Measurements from ENCODE around the gene ADK.
"Not testable (repeated sequence)": the region's sequence is repeated elsewhere in the genome, so short reads cannot be mapped to it uniquely, and the experiment has no call there.

The ADK gene

DNA sequence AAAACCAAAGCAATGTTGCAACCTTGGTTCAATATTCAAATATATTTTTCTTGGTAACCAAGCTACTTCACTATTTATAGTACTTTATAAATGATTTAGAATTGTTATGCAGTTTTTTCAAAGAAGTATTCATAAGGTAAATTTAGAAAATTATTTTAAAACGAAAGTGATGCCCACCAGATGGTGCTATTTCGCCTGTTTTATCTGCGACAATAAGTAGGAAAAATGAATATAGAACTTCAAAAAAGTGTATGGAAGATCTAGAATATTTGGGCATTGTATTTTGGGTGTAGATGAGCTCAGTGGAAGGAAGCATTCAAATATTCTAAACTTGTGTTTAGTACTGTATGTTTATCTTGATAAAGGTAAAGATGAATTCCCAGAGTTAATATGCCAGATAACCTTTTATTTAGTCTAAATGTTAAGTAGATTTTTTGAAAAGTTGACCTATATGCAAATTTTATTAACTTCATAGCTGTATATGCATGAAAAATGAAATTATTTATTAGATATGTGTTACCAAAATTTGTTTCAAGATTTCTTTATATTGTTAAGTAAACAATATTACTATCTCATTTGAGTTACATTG, 93.2 kb downstream of the ADK start:
- DNase-seq = peak; percentile 79 to 80

DNA sequence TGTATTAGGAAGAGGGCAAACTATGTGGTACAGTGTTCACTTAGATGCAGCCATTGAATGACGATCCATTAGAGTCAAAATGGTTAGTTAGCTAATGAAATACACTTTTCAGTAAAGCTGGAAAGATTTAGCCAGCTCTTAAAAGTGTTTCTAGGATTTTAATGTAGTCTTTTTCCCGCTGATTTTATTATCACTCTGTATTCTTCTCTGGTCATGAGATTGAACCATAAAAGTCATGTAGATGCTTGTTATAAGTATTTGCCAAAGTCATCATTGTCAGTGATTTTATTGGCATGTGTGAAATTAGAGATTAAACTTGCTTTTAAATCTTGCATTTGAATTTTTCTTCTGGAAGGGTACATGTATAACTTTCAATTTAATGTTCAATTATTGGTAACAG, 93.8 kb downstream of the ADK start:
- no peak for DNase-seq

DNA sequence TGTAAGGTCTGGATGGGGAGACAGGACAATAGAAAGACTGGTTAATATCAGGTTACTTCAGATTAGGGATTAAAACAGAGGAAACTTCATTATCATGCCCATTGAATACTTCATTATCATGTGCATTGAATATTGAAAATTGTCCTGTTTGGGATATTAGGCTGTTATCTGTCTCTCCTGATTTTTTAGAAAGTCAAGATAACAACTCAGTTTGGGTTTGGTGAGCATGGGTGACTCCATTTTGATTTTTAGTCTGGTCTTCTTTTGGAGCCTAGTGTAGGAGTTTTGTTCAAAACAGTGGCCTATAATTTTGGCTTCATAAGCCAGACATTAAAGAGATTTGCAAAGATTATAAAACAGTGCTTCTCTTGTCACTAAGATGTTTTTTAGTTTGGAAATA, 95.5 kb downstream of the ADK start:
- DNase-seq = no peak

DNA sequence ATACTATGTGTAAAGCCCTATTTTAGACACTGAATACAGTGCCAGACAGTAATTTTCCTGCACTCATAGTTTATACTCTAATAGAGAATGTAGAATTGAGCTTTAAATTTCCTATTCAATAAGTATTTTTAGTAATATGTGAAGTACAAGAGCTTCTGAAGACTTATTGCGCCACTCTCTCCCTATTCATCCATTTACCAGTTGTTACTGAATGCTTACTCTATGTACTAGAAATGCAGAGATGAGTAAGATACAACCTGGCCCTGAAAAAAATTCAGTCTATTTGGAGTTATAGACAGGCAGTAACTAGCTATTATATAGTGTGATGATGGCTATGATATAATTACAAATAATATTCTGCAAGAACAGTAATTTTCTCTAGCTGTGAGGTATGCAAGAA, 98.8 kb downstream of the ADK start:
- DNase-seq = no peak

DNA sequence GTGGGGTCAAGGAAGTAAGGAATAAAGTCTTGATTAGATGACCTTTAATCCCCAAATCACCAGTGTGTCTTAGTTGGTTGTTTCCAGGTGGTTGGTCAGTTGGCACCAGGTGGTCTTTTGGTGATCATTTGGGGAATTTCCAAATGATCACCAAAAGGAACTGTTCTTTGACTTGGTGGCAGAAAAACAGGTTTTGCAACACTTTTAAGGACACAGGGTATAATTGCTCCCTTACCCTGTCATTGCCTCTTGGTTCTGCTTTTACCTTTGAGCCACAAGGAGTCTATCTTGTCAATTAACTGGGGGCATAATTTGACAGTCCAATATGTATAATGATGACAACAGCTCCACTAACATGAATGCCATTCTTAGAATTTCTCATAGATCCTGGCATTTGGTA, 104.2 kb downstream of the ADK start:
- peak; percentile 23 to 37 for DNase-seq

DNA sequence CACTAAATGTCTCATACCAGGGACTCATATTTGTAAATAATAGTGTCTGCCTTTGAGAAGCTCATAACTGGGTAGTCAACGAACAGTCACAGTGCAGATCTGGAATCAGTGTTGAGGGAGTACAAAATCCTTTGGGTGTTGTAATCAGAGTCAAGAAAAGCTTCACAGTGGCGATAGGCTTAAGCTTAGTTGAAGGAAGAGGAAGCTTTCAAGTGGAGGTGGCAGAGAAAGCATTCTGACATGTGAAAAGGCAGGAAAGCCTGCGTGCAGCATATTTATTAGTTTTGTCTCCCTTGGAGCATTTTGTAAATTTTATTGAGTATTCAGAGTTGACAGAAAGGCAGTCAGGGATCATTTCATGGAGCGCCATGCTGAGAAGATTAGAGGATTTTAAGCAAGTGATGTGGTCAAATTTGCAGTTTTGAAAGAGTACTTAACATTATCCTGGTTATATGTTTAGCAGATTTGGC, 104.9 kb downstream of the ADK start:
- peak; percentile 79 to 88 for DNase-seq

DNA sequence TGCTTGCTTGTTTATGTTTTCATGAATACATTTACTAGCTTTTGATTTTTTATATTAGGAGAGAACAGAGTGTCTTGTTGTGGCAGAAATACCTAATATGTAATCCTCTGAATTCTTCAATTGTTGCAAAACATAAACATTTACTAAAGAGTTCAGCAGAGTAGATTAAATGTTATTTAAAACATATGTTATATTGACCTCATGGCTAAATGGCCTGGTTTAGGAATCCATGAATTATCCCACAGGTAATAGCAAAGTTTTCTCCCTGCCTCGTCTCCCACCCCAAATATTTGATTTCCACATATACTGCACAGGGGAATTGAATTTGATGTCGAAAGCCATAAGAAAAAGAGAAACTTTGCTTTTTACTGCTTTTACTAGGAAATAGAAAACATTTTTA, 111.8 kb downstream of the ADK start:
- no peak for DNase-seq

DNA sequence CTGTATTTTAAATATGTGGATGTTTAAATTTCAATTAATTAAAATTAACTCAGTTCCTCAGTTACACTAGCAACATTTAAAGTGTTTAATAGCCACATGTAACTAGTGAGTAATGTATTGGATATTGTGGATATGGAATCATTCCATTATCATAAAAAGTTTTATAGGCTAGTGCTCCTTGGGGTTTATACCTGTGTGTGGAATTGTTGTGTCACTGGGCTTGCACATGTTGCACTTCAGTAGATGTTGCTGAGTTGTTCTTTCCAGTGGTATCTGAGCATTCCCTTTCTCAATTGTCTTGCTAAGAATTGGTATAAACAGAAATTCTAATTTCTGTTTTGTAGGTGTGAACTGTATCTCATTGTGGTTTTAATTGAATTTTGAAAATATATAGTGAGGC, 113.0 kb downstream of the ADK start:
- DNase-seq = no peak

DNA sequence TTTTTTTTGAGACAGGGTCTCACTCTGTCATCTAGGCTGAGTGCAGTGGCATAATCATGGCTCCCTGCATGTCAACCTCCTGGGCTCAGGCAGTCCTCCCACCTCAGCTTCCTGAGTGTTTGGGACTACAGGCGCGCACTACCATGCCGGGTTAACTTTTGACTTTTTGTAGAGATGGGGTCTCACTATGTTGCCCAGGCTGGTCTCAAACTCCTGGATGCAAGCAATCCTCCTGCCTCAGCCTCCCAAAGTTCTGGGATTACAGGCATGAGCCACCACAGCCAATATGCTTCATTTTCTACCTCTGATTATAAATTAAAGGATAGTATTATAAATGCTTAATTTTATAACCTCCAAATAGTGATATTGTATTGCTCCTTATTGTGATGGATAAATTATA, 121.3 kb downstream of the ADK start:
- DNase-seq = no peak

DNA sequence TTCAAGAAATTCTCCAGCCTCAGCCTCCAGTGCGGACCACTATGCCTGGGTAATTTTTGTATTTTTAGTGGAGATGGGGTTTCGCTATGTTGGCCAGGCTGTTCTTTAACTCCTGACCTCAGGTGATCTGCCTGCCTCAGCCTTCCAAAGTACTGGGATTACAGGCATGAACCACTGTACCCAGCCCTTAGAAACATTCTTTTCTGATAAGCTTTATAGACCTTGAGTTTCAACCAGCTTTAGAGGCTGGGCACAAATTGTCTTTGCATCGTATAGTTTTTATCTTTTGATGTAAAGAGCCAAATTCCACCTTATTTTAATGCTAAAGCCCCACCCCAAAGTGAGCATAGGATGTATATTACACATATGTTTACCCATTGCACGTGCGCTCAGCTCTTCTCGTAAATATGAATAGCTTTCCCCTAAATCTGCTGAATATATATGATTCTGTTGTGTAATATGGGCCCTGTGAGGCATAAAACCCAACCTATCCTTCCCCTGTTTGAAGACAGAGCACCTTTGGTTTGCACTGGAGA, 124.8 kb downstream of the ADK start:
- DNase-seq = no peak

DNA sequence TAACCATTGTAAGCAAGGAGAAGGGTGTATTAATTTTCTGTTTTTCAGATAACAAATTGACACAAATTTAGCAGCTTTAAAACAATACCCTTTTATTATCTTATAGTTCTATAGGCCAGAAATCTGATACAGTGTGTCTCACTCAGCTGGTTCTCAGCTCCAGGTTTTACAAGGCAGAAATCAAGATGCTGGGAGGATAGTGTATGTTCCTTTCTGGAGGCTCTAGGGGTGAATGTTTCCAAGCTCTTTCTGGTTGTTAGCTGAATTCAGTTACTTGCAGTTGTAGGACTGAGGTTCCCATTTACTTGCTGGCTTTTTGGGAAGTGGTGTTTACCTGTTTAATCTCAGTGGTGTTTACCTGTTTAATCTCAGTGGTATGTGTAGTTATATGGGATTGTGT, 125.4 kb downstream of the ADK start:
- no peak for DNase-seq

DNA sequence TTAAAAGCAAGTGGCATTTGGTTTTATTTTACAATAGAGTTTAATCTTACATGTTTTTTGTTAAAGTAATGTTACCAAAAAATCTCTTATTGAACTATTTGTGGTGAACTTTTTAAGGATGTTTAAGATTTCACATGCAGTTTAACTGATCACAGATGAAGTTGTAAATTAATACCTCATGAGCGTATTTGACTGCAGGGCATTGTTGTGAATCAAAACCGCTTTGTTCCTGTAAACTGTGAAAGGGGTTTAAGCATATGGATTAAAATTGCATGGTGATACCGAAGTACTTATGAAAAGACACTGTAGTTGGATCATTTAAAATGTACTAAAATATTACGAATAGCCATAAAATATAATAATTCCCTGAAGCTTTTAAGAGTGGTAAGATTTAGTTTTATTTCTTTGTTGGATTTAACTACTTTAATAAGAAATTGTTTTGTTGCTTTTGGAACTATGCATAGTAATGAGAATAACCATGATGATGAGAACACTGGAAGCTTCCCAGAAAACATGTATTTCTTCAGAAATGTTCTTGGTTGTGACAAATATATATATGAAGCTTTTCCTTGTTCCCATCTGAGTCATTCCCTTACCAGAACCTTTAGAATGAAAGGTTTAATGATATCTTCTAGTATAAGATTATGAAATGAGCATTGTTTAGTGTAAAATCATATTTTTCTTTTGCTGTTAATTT, 131.3 kb downstream of the ADK start:
- no peak for DNase-seq

DNA sequence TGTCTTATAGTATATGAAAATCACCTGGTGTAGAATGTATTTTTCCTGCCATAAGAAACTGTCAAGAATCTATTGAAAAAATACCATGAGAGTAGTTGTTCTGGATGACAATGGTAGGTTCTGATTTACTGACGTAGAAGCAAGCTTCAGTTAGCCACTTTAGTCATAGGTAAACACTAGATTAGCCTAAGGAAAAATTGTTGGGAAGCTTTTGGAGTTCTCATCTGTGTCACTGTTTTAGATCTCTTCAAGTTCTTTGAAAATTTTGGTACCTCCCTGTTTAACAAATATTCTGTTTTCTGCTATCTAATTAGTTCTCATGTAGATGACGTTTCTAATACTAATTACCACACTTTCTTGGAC, 131.8 kb downstream of the ADK start:
- DNase-seq = no peak

DNA sequence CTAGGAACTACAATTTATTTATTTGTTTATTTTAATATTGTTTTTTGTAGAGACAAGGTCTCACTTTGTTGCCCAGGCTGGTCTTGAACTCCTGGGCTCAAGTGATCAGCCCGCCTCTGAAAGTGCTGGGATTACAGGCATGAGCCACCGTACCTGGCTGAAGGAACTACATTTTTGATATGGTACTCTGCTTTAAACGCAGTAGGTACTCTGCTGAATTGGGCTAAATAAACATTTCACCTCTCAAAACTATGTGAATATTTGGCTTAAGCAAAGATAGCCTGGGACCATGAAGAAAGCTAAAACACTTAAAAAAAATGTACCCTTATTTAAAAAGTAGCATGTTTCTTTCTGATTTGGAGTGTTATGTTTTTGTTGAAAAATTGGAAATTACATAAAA, 138.2 kb downstream of the ADK start:
- no peak for DNase-seq

DNA sequence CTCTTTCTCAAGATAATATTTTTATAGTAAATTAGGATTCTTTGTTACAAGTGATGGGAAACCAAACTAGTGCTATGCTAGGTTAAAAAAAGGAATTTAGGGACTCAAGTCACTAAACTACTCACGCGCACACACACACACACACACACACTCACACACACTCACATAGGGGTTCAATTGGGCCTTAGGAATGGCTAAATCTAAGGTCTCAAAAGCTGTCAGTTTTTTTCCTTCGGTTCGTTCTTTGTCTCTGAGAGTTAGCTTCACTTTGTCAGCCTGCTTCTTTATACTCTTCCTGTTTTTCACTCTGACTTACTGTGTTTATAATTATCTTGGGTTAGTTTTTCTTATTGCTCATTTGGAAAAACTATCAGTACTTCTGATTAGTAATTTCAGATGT, 138.9 kb downstream of the ADK start:
- peak in 1 of 2 experiments; percentile 38 for DNase-seq

DNA sequence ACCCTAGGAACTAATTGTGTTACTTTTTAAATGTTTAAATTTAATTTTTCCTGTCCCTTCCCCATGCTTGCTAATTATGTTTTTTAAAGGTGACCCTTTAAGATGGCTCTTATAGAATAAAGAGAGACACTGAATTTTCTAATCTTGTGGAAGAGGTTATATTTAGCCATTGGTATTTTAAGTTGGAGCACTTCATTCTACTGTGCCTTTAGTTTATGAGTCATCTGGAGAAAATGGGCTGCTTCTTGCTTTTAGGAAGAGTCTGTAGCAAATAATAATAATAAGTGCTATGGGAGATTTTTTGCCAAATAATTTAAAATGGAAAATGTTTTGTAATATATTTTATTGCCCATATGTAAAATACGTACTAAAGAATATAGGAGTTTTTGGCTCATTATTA, 139.7 kb downstream of the ADK start:
- DNase-seq = peak; percentile 27 to 40

DNA sequence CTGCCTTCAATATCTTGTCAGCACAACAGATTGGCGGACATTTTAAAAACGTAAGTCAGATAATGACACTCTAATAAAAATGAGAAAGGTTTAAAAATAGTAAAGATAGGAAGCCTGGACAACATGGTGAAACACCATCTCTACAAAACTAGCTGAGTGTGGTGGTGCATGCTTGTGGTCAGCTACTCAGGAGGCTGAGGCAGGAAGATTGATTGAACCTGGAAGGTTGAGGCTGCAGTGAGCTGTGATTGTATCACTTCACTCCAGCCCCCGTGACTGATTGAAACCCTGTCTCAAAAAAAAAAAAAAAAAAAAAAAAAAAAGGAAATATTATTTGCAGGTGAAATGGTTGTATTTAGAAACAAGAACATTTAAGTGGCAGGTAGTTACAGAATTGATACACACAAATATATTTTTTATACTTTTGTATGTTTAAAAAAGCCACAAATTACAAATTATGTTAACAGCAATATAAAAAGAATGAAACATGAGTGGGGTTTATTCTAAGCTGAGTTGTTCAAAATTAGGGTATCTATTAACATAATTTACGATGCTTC, 141.9 kb downstream of the ADK start:
- no peak for DNase-seq

DNA sequence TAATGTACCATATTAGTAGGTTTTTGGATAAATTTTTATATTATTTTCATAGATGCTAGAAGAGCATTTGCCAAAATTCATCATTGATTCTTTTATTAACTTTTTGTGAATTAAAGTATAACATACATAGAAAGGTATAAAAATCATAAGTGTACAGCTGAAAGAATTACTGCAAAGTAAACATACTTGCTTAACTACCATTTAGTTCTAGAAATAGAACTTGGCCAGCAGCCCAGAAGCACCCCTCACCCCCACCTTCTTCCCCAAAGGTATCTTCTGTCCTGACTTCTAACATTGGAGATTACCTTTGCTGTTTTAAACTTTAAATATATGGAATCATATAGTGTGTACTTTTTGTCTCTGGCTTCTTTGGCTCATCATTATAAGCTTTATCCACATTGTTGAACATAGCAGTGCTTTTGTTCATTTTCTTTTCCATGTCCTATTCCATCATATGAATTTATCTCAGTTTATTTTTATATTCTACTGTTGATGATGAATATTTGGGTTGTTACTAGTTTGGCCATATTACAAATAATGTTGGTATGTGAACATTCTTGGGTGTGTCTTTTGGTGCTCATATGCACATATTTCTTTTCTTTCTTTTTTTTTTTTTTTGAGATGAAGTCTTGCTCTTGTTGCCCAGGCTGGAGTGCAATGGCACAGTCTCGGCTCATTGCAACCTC, 142.8 kb downstream of the ADK start:
- DNase-seq = no peak

DNA sequence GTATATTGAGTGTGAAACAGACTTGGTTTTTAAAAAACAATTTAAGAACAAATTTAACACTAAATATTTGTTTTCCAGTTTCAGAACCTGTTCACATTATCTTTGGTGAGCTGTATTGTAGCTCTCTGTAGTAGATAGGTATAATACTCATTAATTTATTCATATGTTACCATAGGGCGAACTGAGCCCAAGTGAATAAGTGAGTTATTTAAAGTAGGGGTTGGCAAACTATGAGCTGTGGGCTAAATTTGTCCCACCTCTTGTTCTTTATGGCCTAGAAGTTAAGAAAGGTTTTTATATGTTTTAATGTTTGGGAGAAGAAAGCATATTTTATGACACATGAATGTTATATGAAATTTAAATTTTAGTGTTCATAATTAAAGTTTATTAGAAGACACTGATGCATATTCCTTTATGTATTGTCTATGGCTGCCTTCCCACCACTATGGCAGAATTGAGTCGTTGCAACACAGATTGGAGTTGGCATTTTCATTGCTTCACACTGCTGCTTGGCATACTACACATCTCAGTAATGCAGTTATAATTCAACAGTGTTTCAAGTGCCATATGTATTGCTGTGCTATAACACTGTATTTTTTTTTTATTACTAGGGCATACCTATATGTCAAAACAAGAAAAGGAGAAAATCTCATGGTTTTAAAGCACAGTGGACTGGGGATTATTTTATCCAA, 146.5 kb downstream of the ADK start:
- DNase-seq = no peak

DNA sequence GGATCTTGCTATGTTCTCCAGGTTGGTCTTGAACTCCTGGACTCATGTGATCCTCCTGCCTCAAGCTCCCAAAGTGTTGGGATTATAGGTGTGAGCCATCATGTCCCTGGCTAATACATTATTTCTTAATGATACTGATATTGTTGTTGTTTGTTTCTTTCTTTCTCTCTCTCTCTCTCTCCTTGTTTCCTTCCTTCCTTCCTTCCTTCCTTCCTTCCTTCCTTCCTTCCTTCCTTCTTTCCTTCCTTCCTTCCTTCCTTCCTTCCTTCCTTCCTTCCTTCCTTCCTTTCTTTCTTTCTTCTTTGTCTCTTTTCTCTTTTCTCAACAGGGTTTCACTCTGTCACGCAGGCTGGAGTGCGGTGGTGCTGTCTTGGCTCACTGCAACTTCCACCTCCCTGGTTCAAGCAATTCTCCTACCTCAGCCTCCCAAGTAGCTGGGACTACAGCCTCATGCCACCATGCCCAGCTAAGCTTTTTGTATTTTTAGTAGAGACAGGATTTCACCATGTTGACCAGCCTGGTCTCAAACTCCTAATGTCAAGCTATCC, 149.1 kb downstream of the ADK start:
- not testable (repeated sequence) for DNase-seq

DNA sequence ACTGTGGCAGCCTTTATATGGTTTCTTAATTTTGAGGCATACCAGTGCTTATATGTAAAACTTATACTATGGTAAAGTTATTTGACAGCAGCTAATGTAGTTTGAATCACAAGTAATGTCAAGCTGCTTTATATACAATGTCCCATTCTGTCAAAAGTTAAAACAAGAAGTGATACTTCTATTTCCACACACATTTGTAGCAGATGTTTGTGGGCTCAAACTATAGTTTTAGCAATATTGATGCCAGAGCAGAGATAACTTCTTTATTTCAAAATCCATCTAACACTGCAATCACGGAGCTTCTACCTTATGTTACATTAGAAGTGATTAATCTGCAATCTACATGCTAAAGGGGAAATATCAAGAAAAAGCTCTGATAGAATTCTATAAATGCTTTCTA, 149.6 kb downstream of the ADK start:
- no peak for DNase-seq

DNA sequence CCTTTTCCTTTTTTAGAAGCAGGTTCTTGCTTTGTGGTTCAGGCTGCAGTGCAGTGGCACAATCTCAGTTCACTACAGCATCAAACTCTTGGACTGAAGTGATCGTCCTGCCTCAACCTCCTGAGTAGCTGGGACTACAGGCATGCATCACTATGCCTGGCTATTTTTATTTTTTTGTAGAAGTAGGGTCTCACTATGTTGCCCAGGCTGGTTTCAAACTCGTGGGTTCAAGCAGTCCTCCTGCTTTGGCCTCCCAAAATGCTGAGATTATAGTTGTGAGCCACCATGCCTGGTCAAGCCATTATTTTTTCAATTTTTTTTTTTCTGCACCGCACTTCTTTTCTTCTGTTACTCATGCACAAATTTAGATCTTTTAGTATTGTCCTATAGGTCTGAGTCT, 154.7 kb downstream of the ADK start:
- no peak for DNase-seq

Data from Kasumi-1 (cell line).